Smooth muscle cell (in vitro differentiated cells): ENCODE results near the gene ERBB4. TPM values are rescaled to one million over a fixed set of nuclear protein-coding genes. Genes with fewer than 3 reads are reported as not detected.

Experiments
- DNase-seq: peaks from one replicate; lab custom pipeline; 2025; ENCODE audit not compliant: unreplicated experiment; lab: John Stamatoyannopoulos, UW
- H2AFZ ChIP-seq: fragments of 200-600 bp; sonication (generic); 2 replicates; pipeline ENCODE4 v1.6.0; 2016; ENCODE audit warnings: antibody characterized with exemption, low read depth, mild to moderate bottlenecking
- H3F3A ChIP-seq: fragments of 200-600 bp; sonication (generic); 2 replicates; pipeline ENCODE4 v1.6.0; 2017; ENCODE audit warnings: antibody characterized with exemption, low read depth
- H3K27ac ChIP-seq: fragments of 200-600 bp; sonication (generic); 2 replicates; pipeline ENCODE4 v1.5.1; 2016; ENCODE audit warnings: low read depth, mild to moderate bottlenecking
- H3K27me3 ChIP-seq: fragments of 200-600 bp; sonication (generic); 2 replicates; pipeline ENCODE4 v1.6.1; 2016; ENCODE audit warnings: low read depth, mild to moderate bottlenecking
- H3K36me3 ChIP-seq: fragments of 200-600 bp; sonication (generic); 2 replicates; pipeline ENCODE4 v1.5.1; 2016; ENCODE audit warnings: low read depth
- H3K4me1 ChIP-seq: fragments of 200-600 bp; sonication (generic); 2 replicates; pipeline ENCODE4 v1.5.1; 2016; ENCODE audit warnings: low read depth
- H3K4me2 ChIP-seq: fragments of 200-600 bp; sonication (generic); 2 replicates; pipeline ENCODE4 v1.6.0; 2016; ENCODE audit warnings: mild to moderate bottlenecking
- H3K4me3 ChIP-seq: fragments of 200-600 bp; sonication (generic); 2 replicates; pipeline ENCODE4 v1.5.1; 2016; ENCODE audit warnings: mild to moderate bottlenecking
- H3K79me2 ChIP-seq: fragments of 200-600 bp; sonication (generic); 2 replicates; pipeline ENCODE4 v1.6.0; 2016; ENCODE audit warnings: low read depth, mild to moderate bottlenecking
- H3K9ac ChIP-seq: fragments of 200-600 bp; sonication (generic); 2 replicates; pipeline ENCODE4 v1.6.0; 2016; ENCODE audit warnings: low read depth
- H3K9me3 ChIP-seq: fragments of 200-600 bp; sonication (generic); replicated peaks from 2 replicates; pipeline ENCODE4 v1.5.1; 2016; ENCODE audit warnings: low read depth
- H4K20me1 ChIP-seq: fragments of 200-600 bp; sonication (generic); 2 replicates; pipeline ENCODE4 v1.6.0; 2016; ENCODE audit warnings: low read depth
- CTCF ChIP-seq: fragments of 200-600 bp; sonication (generic); IDR thresholded peaks from 2 replicates; pipeline ENCODE4 v1.5.1; 2017; ENCODE audit warnings: borderline replicate concordance, mild to moderate bottlenecking, antibody characterized with exemption; ENCODE audit not compliant: insufficient read depth, poor library complexity, severe bottlenecking
- WGBS: methylation state at CpG from one replicate; pipeline ENCODE4 v1.1.7; 2016; ENCODE audit warnings: low lambda C conversion rate; 5-methylcytosine and 5-hydroxymethylcytosine counted together
- polyA plus RNA-seq: library from polyadenylated mRNA; unstranded; fragments of >200 nt; fragmentation: Nextera tagmentation; extraction: Ambion mirVana; gene quantifications from 2 replicates; pipeline ENCODE4 v1.2.1, GENCODE V29; 2016
- total RNA-seq: library from RNA; depleted of rRNA; stranded (reverse); fragments of >200 nt; gene quantifications from 2 replicates; pipeline ENCODE4 v1.2.3, GENCODE V29; 2014

ERBB4 gene
- total and polyA plus RNA-seq, 2 experiments from 2014 or later = 0.67 TPM; not detected in 1

GRCh38 chr2:212264187-212264586 lies 274.4 kb downstream of the ERBB4 start:
- Histone ChIP-seq H3K79me2 (no peaks in the 10 kb centered on the region), H3K4me1 (no peaks in the 10 kb centered on the region), H4K20me1 (no peaks in the 10 kb centered on the region), H3F3A (no peaks in the 10 kb centered on the region), H3K9me3 (no peaks in the 10 kb centered on the region), H3K36me3 (no peaks in the 10 kb centered on the region), H3K4me2 (no peak overlapping the region), H2AFZ (no peak overlapping the region), H3K9ac (no peak overlapping the region), H3K27me3 (no peaks in the 10 kb centered on the region), H3K27ac (no peak overlapping the region), H3K4me3 (no peak overlapping the region)
- no peak for TF ChIP-seq CTCF
- DNase-seq = no peak
- WGBS = 93% methylated on average over 3 of the region's 3 CpGs

GRCh38 chr2:212259226-212259625 lies 279.4 kb downstream of the ERBB4 start:
- no peak for TF ChIP-seq CTCF
- Histone ChIP-seq H4K20me1 (no peaks in the 10 kb centered on the region), H3K9ac (no peak overlapping the region), H3K27ac (no peak overlapping the region), H3K4me2 (no peak overlapping the region), H3K4me3 (no peak overlapping the region), H3F3A (no peaks in the 10 kb centered on the region), H3K36me3 (no peaks in the 10 kb centered on the region), H2AFZ (no peak overlapping the region), H3K79me2 (no peaks in the 10 kb centered on the region), H3K27me3 (no peaks in the 10 kb centered on the region), H3K9me3 (no peaks in the 10 kb centered on the region), H3K4me1 (no peaks in the 10 kb centered on the region)
- WGBS = 99% methylated on average over 2 of the region's 2 CpGs
- DNase-seq = no peak

- Histone ChIP-seq H2AFZ (no peak overlapping the region), H4K20me1 (no peaks in the 10 kb centered on the region), H3K27me3 (no peaks in the 10 kb centered on the region), H3K9ac (no peak overlapping the region), H3K4me1 (no peaks in the 10 kb centered on the region), H3K4me3 (no peak overlapping the region), H3K36me3 (no peaks in the 10 kb centered on the region), H3K79me2 (no peaks in the 10 kb centered on the region), H3F3A (no peaks in the 10 kb centered on the region), H3K9me3 (no peaks in the 10 kb centered on the region), H3K27ac (no peak overlapping the region), H3K4me2 (no peak overlapping the region)
- DNase-seq = no peak
- TF ChIP-seq CTCF = no peak
- WGBS = 66% methylated on average over 5 of the region's 5 CpGs
These were observed 284.3 kb downstream of the ERBB4 start for GRCh38 chr2:212254339-212254738.

- H4K20me1 ChIP-seq = no peaks in the 10 kb centered on the region
- peak; percentile 40 for TF ChIP-seq CTCF
- no peak overlapping the region for H3K4me3 ChIP-seq
- no peaks in the 10 kb centered on the region for H3K79me2 ChIP-seq
- H3K36me3 ChIP-seq = no peaks in the 10 kb centered on the region
- WGBS = 62% methylated on average over 2 of the region's 2 CpGs
- no peak overlapping the region for H3K4me2 ChIP-seq
- H3K27ac ChIP-seq = no peak overlapping the region
- no peaks in the 10 kb centered on the region for H3K4me1 ChIP-seq
- H2AFZ ChIP-seq = no peak overlapping the region
- no peaks in the 10 kb centered on the region for H3K27me3 ChIP-seq
- H3K9me3 ChIP-seq = no peaks in the 10 kb centered on the region
- no peak overlapping the region for H3K9ac ChIP-seq
- H3F3A ChIP-seq = no peaks in the 10 kb centered on the region
- DNase-seq = no peak
These were observed 289.2 kb downstream of the ERBB4 start for GRCh38 chr2:212249451-212249850.
